GM18907 (cell line): ENCODE measurements around the gene TMEM63A.

Experiments
- ATAC-seq: cut with Tn5 transposase; IDR thresholded peaks from one replicate; pipeline ENCODE4 v1.9.1; 2021; ENCODE audit warnings: mild to moderate bottlenecking, moderate library complexity; ENCODE audit not compliant: unreplicated experiment

TMEM63A gene

GRCh38 chr1:225868631-225869330, 13.4 kb downstream of the TMEM63A start:
- no peak for ATAC-seq

GRCh38 chr1:225866981-225867380, 15.2 kb downstream of the TMEM63A start:
- no peak for ATAC-seq

- peak; percentile 54 for ATAC-seq
Observed at GRCh38 chr1:225866061-225866837, 15.9 kb downstream of the TMEM63A start.

GRCh38 chr1:225865514-225865913, 16.7 kb downstream of the TMEM63A start:
- no peak for ATAC-seq

- no peak for ATAC-seq
Observed at GRCh38 chr1:225863167-225863566, 19.0 kb downstream of the TMEM63A start.

GRCh38 chr1:225862581-225862950, 19.6 kb downstream of the TMEM63A start:
- no peak for ATAC-seq

GRCh38 chr1:225861834-225862580, 20.2 kb downstream of the TMEM63A start:
- no peak for ATAC-seq

- no peak for ATAC-seq
Observed at GRCh38 chr1:225860876-225861441, 21.2 kb downstream of the TMEM63A start.

GRCh38 chr1:225860107-225860506, 22.1 kb downstream of the TMEM63A start:
- no peak for ATAC-seq

- no peak for ATAC-seq
Observed at GRCh38 chr1:225859151-225859550, 23.0 kb downstream of the TMEM63A start.

- ATAC-seq: no peak
Observed at GRCh38 chr1:225857256-225857655, 24.9 kb downstream of the TMEM63A start.

- ATAC-seq: no peak
Observed at GRCh38 chr1:225855503-225856300, 26.5 kb downstream of the TMEM63A start.

- no peak for ATAC-seq
Observed at GRCh38 chr1:225853441-225853840, 28.7 kb downstream of the TMEM63A start.

GRCh38 chr1:225852413-225853124, 29.6 kb downstream of the TMEM63A start:
- ATAC-seq: no peak

- peak; percentile 59 for ATAC-seq
Observed at GRCh38 chr1:225851805-225852204, 30.4 kb downstream of the TMEM63A start.

- no peak for ATAC-seq
Observed at GRCh38 chr1:225850370-225850769, 31.8 kb downstream of the TMEM63A start.

- no peak for ATAC-seq
Observed at GRCh38 chr1:225849925-225850324, 32.3 kb downstream of the TMEM63A start.

GRCh38 chr1:225848030-225848955, 33.9 kb downstream of the TMEM63A start:
- peak; percentile 66 for ATAC-seq

GRCh38 chr1:225847610-225848009, 34.6 kb downstream of the TMEM63A start:
- ATAC-seq: peak; percentile 8
